NCI-H146 (cell line): ENCODE data around the gene AIFM1.
"Not testable (repeated sequence)": the region's sequence is repeated elsewhere in the genome, so short reads cannot be mapped to it uniquely, and the experiment has no call there.

Experiments
- DNase-seq: peaks from one replicate; lab custom pipeline; 2025; lab: John Stamatoyannopoulos, UW

AIFM1 gene

GRCh38 chrX:130119312-130119898 is 46.2 kb downstream of the AIFM1 start:
- DNase-seq = no peak

- no peak for DNase-seq
Measured at GRCh38 chrX:130118441-130119311, 47.0 kb downstream of the AIFM1 start.

- no peak for DNase-seq
Measured at GRCh38 chrX:130117166-130117565, 48.5 kb downstream of the AIFM1 start.

GRCh38 chrX:130115119-130115885 is 50.3 kb downstream of the AIFM1 start:
- DNase-seq = not testable (repeated sequence)

GRCh38 chrX:130114141-130114588 is 51.5 kb downstream of the AIFM1 start:
- no peak for DNase-seq

- peak; percentile 29 for DNase-seq
Measured at GRCh38 chrX:130111220-130112154, 54.2 kb downstream of the AIFM1 start.

- DNase-seq = peak; percentile 61
Measured at GRCh38 chrX:130110379-130111219, 55.0 kb downstream of the AIFM1 start, which contains the start of gene ELF4. TSS of gene ELF4 (minus strand) at chrX:130110497. CDS start at chrX:130081330, 29,167 bp downstream.

GRCh38 chrX:130109429-130110378 is 55.9 kb downstream of the AIFM1 start:
- peak; percentile 29 for DNase-seq

- peak; percentile 17 for DNase-seq
Measured at GRCh38 chrX:130108647-130109428, 56.8 kb downstream of the AIFM1 start.

- DNase-seq = no peak
Measured at GRCh38 chrX:130106071-130106470, 59.6 kb downstream of the AIFM1 start.

- no peak for DNase-seq
Measured at GRCh38 chrX:130105244-130105643, 60.4 kb downstream of the AIFM1 start.

GRCh38 chrX:130103605-130104004 is 62.0 kb downstream of the AIFM1 start:
- DNase-seq = peak; percentile 33

GRCh38 chrX:130100180-130100579 is 65.5 kb downstream of the AIFM1 start:
- no peak for DNase-seq

- DNase-seq = no peak
Measured at GRCh38 chrX:130098210-130098552, 67.5 kb downstream of the AIFM1 start.

GRCh38 chrX:130097507-130098209 is 68.0 kb downstream of the AIFM1 start:
- DNase-seq = peak; percentile 33

- DNase-seq = no peak
Measured at GRCh38 chrX:130095249-130096030, 70.2 kb downstream of the AIFM1 start.

GRCh38 chrX:130094696-130095095 is 70.9 kb downstream of the AIFM1 start:
- DNase-seq = no peak
